ENCODE measurements around the gene IL17RE.
A peak's percentile ranks its signal among the peaks of the same experiment; 100 is the strongest.

GRCh38 chr3:9890249-9891071, 12.2 kb upstream of the IL17RE start, which contains the start of gene JAGN1:
- TF ChIP-seq CTCF (conservative IDR thresholded peaks at IDR 0.05) (no peak), ZFX (IDR thresholded peaks at IDR 0.05) (peak; percentile 75)

Data from C4-2B (cell line).